ENCODE data around the gene PRLHR.

DNA sequence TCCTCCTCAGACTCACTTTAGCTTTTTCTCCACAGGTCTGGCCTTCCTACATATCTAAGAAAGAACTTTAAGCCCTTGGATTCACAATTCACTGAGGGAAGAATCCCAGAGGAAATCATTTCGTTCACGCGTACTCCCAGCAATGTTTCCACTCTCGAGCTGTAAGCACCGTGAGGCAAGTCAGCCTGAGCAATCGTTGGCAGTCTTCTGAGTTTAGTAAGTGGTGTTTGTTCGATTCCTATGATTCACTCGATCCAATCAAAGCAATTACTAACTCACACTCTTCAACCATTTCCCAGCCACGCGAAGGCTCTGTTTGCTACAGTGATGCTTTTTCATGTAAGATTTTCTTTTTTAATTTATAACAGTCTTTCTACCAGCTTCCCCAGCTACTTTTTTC, 10.2 kb upstream of the PRLHR start:
- no peak for TF ChIP-seq EZH2 (IDR thresholded peaks at IDR 0.05; ENCODE audit: low read length, unreplicated experiment)
- TF ChIP-seq, protein P1, sequence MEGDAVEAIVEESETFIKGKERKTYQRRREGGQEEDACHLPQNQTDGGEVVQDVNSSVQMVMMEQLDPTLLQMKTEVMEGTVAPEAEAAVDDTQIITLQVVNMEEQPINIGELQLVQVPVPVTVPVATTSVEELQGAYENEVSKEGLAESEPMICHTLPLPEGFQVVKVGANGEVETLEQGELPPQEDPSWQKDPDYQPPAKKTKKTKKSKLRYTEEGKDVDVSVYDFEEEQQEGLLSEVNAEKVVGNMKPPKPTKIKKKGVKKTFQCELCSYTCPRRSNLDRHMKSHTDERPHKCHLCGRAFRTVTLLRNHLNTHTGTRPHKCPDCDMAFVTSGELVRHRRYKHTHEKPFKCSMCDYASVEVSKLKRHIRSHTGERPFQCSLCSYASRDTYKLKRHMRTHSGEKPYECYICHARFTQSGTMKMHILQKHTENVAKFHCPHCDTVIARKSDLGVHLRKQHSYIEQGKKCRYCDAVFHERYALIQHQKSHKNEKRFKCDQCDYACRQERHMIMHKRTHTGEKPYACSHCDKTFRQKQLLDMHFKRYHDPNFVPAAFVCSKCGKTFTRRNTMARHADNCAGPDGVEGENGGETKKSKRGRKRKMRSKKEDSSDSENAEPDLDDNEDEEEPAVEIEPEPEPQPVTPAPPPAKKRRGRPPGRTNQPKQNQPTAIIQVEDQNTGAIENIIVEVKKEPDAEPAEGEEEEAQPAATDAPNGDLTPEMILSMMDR (conservative IDR thresholded peaks at IDR 0.05; ENCODE audit: low read depth, low read length): no peak
- TF ChIP-seq EZH2phosphoT487 (IDR thresholded peaks at IDR 0.05; ENCODE audit: borderline replicate concordance, low read length): no peak

All from PC-3 (cell line).